ENCODE results near the gene SNPH.

The SNPH gene

GRCh38 chr20:1305712-1306111, 39.6 kb downstream of the SNPH start:
- DNase-seq (ENCODE audit: low read depth in 3 of 3, low spot score in 1 of 3), result no peak

GRCh38 chr20:1306316-1307135, 40.4 kb downstream of the SNPH start:
- DNase-seq (ENCODE audit: low read depth in 3 of 3, low spot score in 1 of 3), result no peak

GRCh38 chr20:1307171-1307570, 41.1 kb downstream of the SNPH start:
- DNase-seq (ENCODE audit: low read depth in 3 of 3, low spot score in 1 of 3), result no peak

- no peak for DNase-seq (ENCODE audit: low read depth in 3 of 3, low spot score in 1 of 3)
Observed at GRCh38 chr20:1307571-1307971, 41.5 kb downstream of the SNPH start.

- DNase-seq (ENCODE audit: low read depth in 3 of 3, low spot score in 1 of 3), result no peak
Observed at GRCh38 chr20:1308067-1308701, 42.1 kb downstream of the SNPH start.

GRCh38 chr20:1308702-1309095, 42.6 kb downstream of the SNPH start:
- no peak for DNase-seq (ENCODE audit: low read depth in 3 of 3, low spot score in 1 of 3)

GRCh38 chr20:1309439-1309847, 43.3 kb downstream of the SNPH start:
- no peak for DNase-seq (ENCODE audit: low read depth in 3 of 3, low spot score in 1 of 3)

- DNase-seq (ENCODE audit: low read depth in 3 of 3, low spot score in 1 of 3), result no peak
Observed at GRCh38 chr20:1310071-1310470, 44.0 kb downstream of the SNPH start.

- DNase-seq (ENCODE audit: low read depth in 3 of 3, low spot score in 1 of 3), result no peak
Observed at GRCh38 chr20:1310506-1311190, 44.6 kb downstream of the SNPH start.

- no peak for DNase-seq (ENCODE audit: low read depth in 3 of 3, low spot score in 1 of 3)
Observed at GRCh38 chr20:1312308-1312707, 46.2 kb downstream of the SNPH start.

- no peak for DNase-seq (ENCODE audit: low read depth in 3 of 3, low spot score in 1 of 3)
Observed at GRCh38 chr20:1312904-1313235, 46.8 kb downstream of the SNPH start.

GRCh38 chr20:1313236-1313964, 47.3 kb downstream of the SNPH start:
- peak in 2 of 3 donors; percentile 38 to 55 for DNase-seq (ENCODE audit: low read depth in 3 of 3, low spot score in 1 of 3)

GRCh38 chr20:1315804-1316203, 49.7 kb downstream of the SNPH start:
- DNase-seq (ENCODE audit: low read depth in 3 of 3, low spot score in 1 of 3), result no peak

GRCh38 chr20:1317545-1318255, 51.6 kb downstream of the SNPH start:
- no peak for DNase-seq (ENCODE audit: low read depth in 3 of 3, low spot score in 1 of 3)

- DNase-seq (ENCODE audit: low read depth in 3 of 3, low spot score in 1 of 3), result no peak
Observed at GRCh38 chr20:1319051-1319450, 53.0 kb downstream of the SNPH start.

GRCh38 chr20:1319462-1319861, 53.4 kb downstream of the SNPH start:
- no peak for DNase-seq (ENCODE audit: low read depth in 3 of 3, low spot score in 1 of 3)

- no peak for DNase-seq (ENCODE audit: low read depth in 3 of 3, low spot score in 1 of 3)
Observed at GRCh38 chr20:1320016-1320415, 53.9 kb downstream of the SNPH start.

- no peak for DNase-seq (ENCODE audit: low read depth in 3 of 3, low spot score in 1 of 3)
Observed at GRCh38 chr20:1320902-1321653, 55.0 kb downstream of the SNPH start.

- DNase-seq (ENCODE audit: low read depth in 3 of 3, low spot score in 1 of 3), result no peak
Observed at GRCh38 chr20:1321654-1321939, 55.5 kb downstream of the SNPH start.

- no peak for DNase-seq (ENCODE audit: low read depth in 3 of 3, low spot score in 1 of 3)
Observed at GRCh38 chr20:1322511-1323245, 56.6 kb downstream of the SNPH start.

All from stimulated activated CD4-positive, alpha-beta T cell treated with anti-CD3 and anti-CD28 coated beads, TNF-alpha, amount 100 ng/mL, for 1 hour (primary cell).